Neuronal stem cell (in vitro differentiated cells): Measurements from ENCODE around the gene STUB1.

Source experiments
- DNase-seq: peaks from one replicate; pipeline ENCODE4 v3.0.0-alpha.2; 2013; ENCODE audit warnings: low spot score
- H2AFZ ChIP-seq: one replicate; pipeline ENCODE4 v1.6.1; 2013; ENCODE audit warnings: mild to moderate bottlenecking, low read length, inconsistent platforms
- H2AK5ac ChIP-seq: 2 replicates; pipeline ENCODE4 v1.6.1; 2013; ENCODE audit warnings: low read depth, mild to moderate bottlenecking, inconsistent platforms, low read length, moderate library complexity, mixed read lengths
- H2BK120ac ChIP-seq: 2 replicates; pipeline ENCODE4 v1.6.1; 2013; ENCODE audit warnings: low read depth, mild to moderate bottlenecking, inconsistent platforms, low read length, moderate library complexity, mixed read lengths
- H2BK12ac ChIP-seq: one replicate; pipeline ENCODE4 v1.6.1; 2013; ENCODE audit warnings: low read length, inconsistent platforms
- H2BK15ac ChIP-seq: 2 replicates; pipeline ENCODE4 v1.6.1; 2013; ENCODE audit warnings: mild to moderate bottlenecking, low read length, inconsistent platforms, mixed read lengths
- H2BK5ac ChIP-seq: one replicate; pipeline ENCODE4 v1.6.1; 2013; ENCODE audit warnings: inconsistent platforms, mild to moderate bottlenecking, low read length, moderate library complexity
- H3K14ac ChIP-seq: one replicate; pipeline ENCODE4 v1.6.1; 2013; ENCODE audit warnings: low read length, inconsistent platforms
- H3K18ac ChIP-seq: 2 replicates; pipeline ENCODE4 v1.6.1; 2013; ENCODE audit warnings: low read length, inconsistent platforms
- H3K23ac ChIP-seq: 2 replicates; pipeline ENCODE4 v1.6.1; 2013; ENCODE audit warnings: low read depth, mild to moderate bottlenecking, mixed read lengths, low read length, inconsistent platforms; ENCODE audit not compliant: poor library complexity
- H3K27ac ChIP-seq: replicated peaks from 3 replicates; pipeline ENCODE4 v1.5.1; 2013; ENCODE audit warnings: low read length, inconsistent platforms
- H3K27me3 ChIP-seq, 3 experiments: 2 replicates each; pipeline ENCODE4 v1.6.1; 2013; ENCODE audit warnings: low read length in 3 of 3, mild to moderate bottlenecking in 2 of 3, inconsistent platforms in 1 of 3, low read depth in 1 of 3, mixed read lengths in 1 of 3, moderate library complexity in 1 of 3; ENCODE audit not compliant: control insufficient read depth in 3 of 3, insufficient read depth in 3 of 3
- H3K36me3 ChIP-seq, 2 donors: replicated peaks in 1 of 2; 2 replicates each; pipeline ENCODE4 v1.6.1; 2013; ENCODE audit warnings: low read length in 2 of 2; ENCODE audit not compliant: control insufficient read depth in 2 of 2, insufficient read depth in 2 of 2
- H3K4ac ChIP-seq: 2 replicates; pipeline ENCODE4 v1.6.1; 2013; ENCODE audit warnings: inconsistent platforms, mild to moderate bottlenecking, low read length, moderate library complexity
- H3K4me1 ChIP-seq, 2 donors: 1 replicate in 1 of 2; 2 replicates in 1 of 2; pipeline ENCODE4 v1.6.1; 2013; ENCODE audit warnings: low read length in 2 of 2, low read depth in 1 of 2; ENCODE audit not compliant: control insufficient read depth in 2 of 2, insufficient read depth in 1 of 2
- H3K4me2 ChIP-seq: one replicate; pipeline ENCODE4 v1.6.1; 2013; ENCODE audit warnings: mild to moderate bottlenecking, low read length, inconsistent platforms; ENCODE audit not compliant: insufficient read depth, poor library complexity, severe bottlenecking
- H3K4me3 ChIP-seq, 2 donors: 2 replicates each; pipeline ENCODE4 v1.5.1; 2013; ENCODE audit warnings: low read length in 2 of 2, mild to moderate bottlenecking in 2 of 2, inconsistent platforms in 1 of 2, moderate library complexity in 1 of 2
- H3K79me1 ChIP-seq: one replicate; pipeline ENCODE4 v1.6.1; 2013; ENCODE audit warnings: low read depth, mild to moderate bottlenecking, inconsistent platforms, low read length, moderate library complexity
- H3K9ac ChIP-seq: one replicate; pipeline ENCODE4 v1.6.1; 2013; ENCODE audit warnings: mild to moderate bottlenecking, low read depth, low read length, inconsistent platforms; ENCODE audit not compliant: poor library complexity
- H3K9me3 ChIP-seq, 2 donors: replicated peaks in 1 of 2; 2 replicates each; pipeline versions ENCODE3 to v1.6.1; 2013; ENCODE audit warnings: low read length in 2 of 2, mild to moderate bottlenecking in 2 of 2, inconsistent platforms in 1 of 2, low read depth in 1 of 2, mixed read lengths in 1 of 2, moderate library complexity in 1 of 2; ENCODE audit not compliant: control insufficient read depth in 2 of 2, insufficient read depth in 1 of 2
- H4K8ac ChIP-seq: one replicate; pipeline ENCODE4 v1.6.1; 2013; ENCODE audit warnings: low read depth, mild to moderate bottlenecking, inconsistent platforms, low read length, moderate library complexity
- H4K91ac ChIP-seq: one replicate; pipeline ENCODE4 v1.6.1; 2013; ENCODE audit warnings: low read length, low read depth, mild to moderate bottlenecking, inconsistent platforms; ENCODE audit not compliant: poor library complexity
- WGBS, 2 donors: extraction: QIAGEN DNeasy Blood & Tissue Kit; methylation state at CpG; one replicate each; pipeline ENCODE4 v1.1.7; 2013; ENCODE audit warnings: missing lambda C conversion rate in 2 of 2, mixed read lengths in 1 of 2; ENCODE audit not compliant: insufficient read length in 2 of 2, insufficient replicate concordance in 1 of 2; ENCODE audit errors: extremely low coverage in 2 of 2; 5-methylcytosine and 5-hydroxymethylcytosine counted together

The STUB1 gene

GRCh38 chr16:648071-648780 is 32.0 kb upstream of the STUB1 start:
- H3K27me3 ChIP-seq: peaks cover 0 to 4% (median 0%) of the 10 kb centered on the region in 3 experiments
- H2AFZ ChIP-seq: peak overlapping the region; percentile 69
- H3K79me1 ChIP-seq: peaks cover 14% of the 10 kb centered on the region
- peak overlapping the region; percentile 76 for H2BK120ac ChIP-seq
- H3K14ac ChIP-seq: peak overlapping the region; percentile 89
- peaks cover 0 to 21% of the 10 kb centered on the region in 2 donors for H3K36me3 ChIP-seq
- no peak overlapping the region for H4K91ac ChIP-seq
- no peak for DNase-seq
- H3K4me2 ChIP-seq: peak overlapping the region; percentile 83
- H3K9ac ChIP-seq: no peak overlapping the region
- H2BK15ac ChIP-seq: peak overlapping the region; percentile 84
- H2AK5ac ChIP-seq: peak overlapping the region; percentile 79
- peak overlapping the region; percentile 97 for H3K18ac ChIP-seq
- H2BK5ac ChIP-seq: peak overlapping the region; percentile 96
- no peak overlapping the region for H3K4ac ChIP-seq
- no peak overlapping the region for H3K23ac ChIP-seq
- no peak overlapping the region for H2BK12ac ChIP-seq
- H3K4me3 ChIP-seq: peak overlapping the region; percentile 80 to 89
- H3K9me3 ChIP-seq: no peaks in the 10 kb centered on the region
- no CpG with 5 or more reads among the region's 24 CpGs for WGBS, 2 donors
- H3K4me1 ChIP-seq: peaks cover 9 to 16% of the 10 kb centered on the region in 2 donors
- no peak overlapping the region for H4K8ac ChIP-seq
- H3K27ac ChIP-seq: peak overlapping the region; percentile 58

GRCh38 chr16:648781-649589 is 31.2 kb upstream of the STUB1 start, which contains the start of gene WDR90:
Gene WDR90 (plus strand): TSS chr16:649365. CDS start chr16:649417, 52 bp downstream.
- Histone ChIP-seq H4K8ac (no peak within 1 kb of the TSS), H3K79me1 (peaks cover 15% of the 10 kb centered on the region), H3K9ac (peak within 1 kb of the TSS; percentile 98), H3K27me3 (no peaks in the 10 kb centered on the region), H2BK15ac (peak within 1 kb of the TSS; percentile 92), H3K9me3 (no peaks in the 10 kb centered on the region), H3K23ac (peak within 1 kb of the TSS; percentile 95), H3K4me3 (peak within 1 kb of the TSS; percentile 80 to 89), H3K4me1 (peaks cover 9 to 16% of the 10 kb centered on the region in 2 donors), H3K4ac (peak within 1 kb of the TSS; percentile 11), H3K27ac (peak within 1 kb of the TSS; percentile 58), H4K91ac (no peak within 1 kb of the TSS), H2AFZ (peak within 1 kb of the TSS; percentile 69), H2AK5ac (peak within 1 kb of the TSS; percentile 79), H2BK5ac (peak within 1 kb of the TSS; percentile 96), H3K36me3 (peaks cover 2 to 28% of the 10 kb centered on the region in 2 donors), H3K4me2 (peak within 1 kb of the TSS; percentile 83), H3K18ac (peak within 1 kb of the TSS; percentile 97), H3K14ac (peak within 1 kb of the TSS; percentile 89), H2BK120ac (peak within 1 kb of the TSS; percentile 76), H2BK12ac (peak within 1 kb of the TSS; percentile 73)
- WGBS, 2 donors: no CpG with 5 or more reads among the region's 91 CpGs
- peak; percentile 86 for DNase-seq

- Histone ChIP-seq H4K8ac (no peak overlapping the region), H2BK5ac (no peak overlapping the region), H3K14ac (no peak overlapping the region), H3K27ac (no peak overlapping the region), H3K27me3 (no peaks in the 10 kb centered on the region), H3K4me3 (peak overlapping the region; percentile 80 to 89), H3K18ac (peak overlapping the region; percentile 76), H2AK5ac (no peak overlapping the region), H2BK15ac (no peak overlapping the region), H3K4me2 (peak overlapping the region; percentile 77), H2AFZ (peak overlapping the region; percentile 69), H3K4ac (no peak overlapping the region), H2BK12ac (no peak overlapping the region), H3K23ac (peak overlapping the region; percentile 93), H3K79me1 (peaks cover 15% of the 10 kb centered on the region), H3K36me3 (peaks cover 2 to 30% of the 10 kb centered on the region in 2 donors), H4K91ac (no peak overlapping the region), H3K9me3 (no peaks in the 10 kb centered on the region), H3K4me1 (peaks cover 9 to 16% of the 10 kb centered on the region in 2 donors), H2BK120ac (no peak overlapping the region), H3K9ac (peak overlapping the region; percentile 70)
- no peak for DNase-seq
- no CpG with 5 or more reads among the region's 44 CpGs for WGBS, 2 donors
These were observed 30.6 kb upstream of the STUB1 start for GRCh38 chr16:649631-650030.

GRCh38 chr16:651844-652243 is 28.4 kb upstream of the STUB1 start:
- peaks cover 9 to 16% of the 10 kb centered on the region in 2 donors for H3K4me1 ChIP-seq
- no peak overlapping the region for H4K8ac ChIP-seq
- H2AK5ac ChIP-seq: no peak overlapping the region
- no peak overlapping the region for H3K4me3 ChIP-seq
- no peaks in the 10 kb centered on the region for H3K9me3 ChIP-seq
- no peak overlapping the region for H2BK12ac ChIP-seq
- H3K27me3 ChIP-seq: no peaks in the 10 kb centered on the region
- H3K36me3 ChIP-seq: peaks cover 5 to 49% of the 10 kb centered on the region in 2 donors
- H3K23ac ChIP-seq: no peak overlapping the region
- H2BK120ac ChIP-seq: no peak overlapping the region
- H2BK15ac ChIP-seq: no peak overlapping the region
- DNase-seq: no peak
- H4K91ac ChIP-seq: no peak overlapping the region
- H3K27ac ChIP-seq: no peak overlapping the region
- no peak overlapping the region for H3K4ac ChIP-seq
- H3K9ac ChIP-seq: no peak overlapping the region
- no peak overlapping the region for H2BK5ac ChIP-seq
- peaks cover 12% of the 10 kb centered on the region for H3K79me1 ChIP-seq
- H3K18ac ChIP-seq: no peak overlapping the region
- H3K4me2 ChIP-seq: no peak overlapping the region
- no CpG with 5 or more reads among the region's 22 CpGs for WGBS, 2 donors
- H2AFZ ChIP-seq: no peak overlapping the region
- H3K14ac ChIP-seq: no peak overlapping the region
